GM19099 (cell line): Measurements from ENCODE around the gene GBA2.

Source experiments
- POLR2A ChIP-seq: IDR thresholded peaks from 3 replicates; pipeline ENCODE4 v1.6.1; 2011; ENCODE audit warnings: low read depth; ENCODE audit not compliant: insufficient read length; ENCODE audit errors: extremely low read depth

GBA2 gene

DNA sequence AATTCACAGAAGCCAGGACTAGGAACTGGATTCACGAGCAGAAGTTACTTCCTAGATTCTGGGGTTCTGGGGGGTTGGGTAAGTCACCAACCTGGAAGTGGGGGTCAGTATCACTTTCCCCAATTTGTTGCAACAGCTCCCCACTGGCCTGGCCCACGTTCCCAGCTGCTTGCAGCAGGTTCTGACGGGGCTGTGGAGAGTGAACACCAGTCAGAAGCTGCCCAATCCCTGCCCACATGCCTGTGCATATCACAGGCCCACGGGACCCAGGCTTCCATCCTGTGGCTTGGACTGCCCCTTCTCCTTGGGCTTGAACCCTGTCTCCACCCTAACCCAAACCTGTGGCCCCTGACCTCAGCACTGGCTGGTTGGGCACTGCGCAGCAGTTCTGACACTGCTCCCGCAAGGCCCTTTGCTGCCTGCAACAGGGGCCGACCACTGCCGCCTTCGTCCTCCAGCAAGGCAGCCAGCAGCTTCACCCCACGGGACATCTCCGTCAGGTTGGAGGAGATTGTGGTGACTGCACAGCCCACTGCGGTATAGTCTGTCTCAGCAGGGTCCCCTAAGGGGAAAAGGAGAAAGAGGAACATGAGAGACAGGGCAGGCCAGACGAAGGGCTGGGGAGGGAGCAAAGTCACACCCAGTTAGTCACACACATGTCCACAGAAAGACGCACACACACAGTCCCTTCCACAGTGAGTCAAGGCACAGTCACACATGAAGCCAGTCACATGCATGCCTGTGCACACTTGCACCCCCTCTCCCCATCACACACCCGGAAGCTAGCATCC lies 30.1 kb downstream of the GBA2 start:
- no peak for TF ChIP-seq POLR2A

DNA sequence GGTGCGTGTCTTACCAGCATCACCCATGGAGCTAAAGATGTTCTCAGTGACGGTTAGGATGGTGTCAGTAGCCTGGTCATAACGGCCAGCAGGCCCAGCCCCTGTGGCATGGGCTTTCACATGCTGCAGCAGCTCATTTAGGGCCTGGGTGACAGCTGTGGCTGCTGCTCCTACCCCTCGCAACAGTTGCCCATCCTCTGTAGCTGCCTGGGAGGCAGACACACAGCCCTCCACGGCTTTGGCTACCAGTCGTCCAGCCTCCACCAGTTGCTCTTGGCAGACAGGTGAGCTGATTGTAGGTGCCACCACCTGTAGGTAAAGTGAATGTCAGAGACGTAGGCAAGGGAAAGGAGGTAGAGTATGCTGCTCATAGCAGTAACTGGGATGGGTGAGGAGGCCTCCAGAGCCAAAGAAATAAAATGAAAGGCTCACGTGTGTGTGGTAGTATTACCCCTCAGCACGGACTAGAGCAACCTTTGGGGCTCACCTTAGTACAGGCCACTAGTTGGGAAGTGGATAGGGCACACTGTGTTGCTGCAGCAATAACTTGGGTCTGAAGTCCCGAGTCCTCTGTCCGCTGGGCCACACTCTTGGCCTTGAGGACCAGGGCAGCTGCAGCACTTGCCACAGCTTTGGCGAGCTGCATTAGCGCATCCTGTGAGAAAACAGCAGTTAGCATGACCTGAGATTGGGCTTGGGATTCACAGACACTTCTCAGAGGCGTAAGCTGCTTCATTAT lies 31.7 kb downstream of the GBA2 start:
- TF ChIP-seq POLR2A, result no peak

DNA sequence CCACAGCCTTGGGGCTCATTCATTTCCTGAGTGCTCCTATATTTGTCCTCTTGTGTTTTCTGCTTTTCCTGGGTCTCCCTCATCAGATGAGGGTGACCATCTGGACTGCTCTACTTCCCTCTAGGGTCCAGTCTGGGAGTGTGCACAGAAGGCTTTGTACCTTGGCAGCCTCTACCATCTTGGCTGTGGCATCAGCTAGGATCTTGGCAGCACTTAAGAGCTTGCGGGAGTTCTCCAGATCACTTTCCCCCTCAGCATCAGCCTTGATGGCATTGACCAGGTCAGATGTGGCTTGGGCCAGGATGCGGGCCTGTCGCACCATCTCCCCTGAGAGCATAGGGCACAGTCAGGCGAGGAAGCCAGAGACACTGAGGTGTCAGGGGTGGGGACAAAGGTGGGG lies 32.8 kb downstream of the GBA2 start:
- no peak for TF ChIP-seq POLR2A

DNA sequence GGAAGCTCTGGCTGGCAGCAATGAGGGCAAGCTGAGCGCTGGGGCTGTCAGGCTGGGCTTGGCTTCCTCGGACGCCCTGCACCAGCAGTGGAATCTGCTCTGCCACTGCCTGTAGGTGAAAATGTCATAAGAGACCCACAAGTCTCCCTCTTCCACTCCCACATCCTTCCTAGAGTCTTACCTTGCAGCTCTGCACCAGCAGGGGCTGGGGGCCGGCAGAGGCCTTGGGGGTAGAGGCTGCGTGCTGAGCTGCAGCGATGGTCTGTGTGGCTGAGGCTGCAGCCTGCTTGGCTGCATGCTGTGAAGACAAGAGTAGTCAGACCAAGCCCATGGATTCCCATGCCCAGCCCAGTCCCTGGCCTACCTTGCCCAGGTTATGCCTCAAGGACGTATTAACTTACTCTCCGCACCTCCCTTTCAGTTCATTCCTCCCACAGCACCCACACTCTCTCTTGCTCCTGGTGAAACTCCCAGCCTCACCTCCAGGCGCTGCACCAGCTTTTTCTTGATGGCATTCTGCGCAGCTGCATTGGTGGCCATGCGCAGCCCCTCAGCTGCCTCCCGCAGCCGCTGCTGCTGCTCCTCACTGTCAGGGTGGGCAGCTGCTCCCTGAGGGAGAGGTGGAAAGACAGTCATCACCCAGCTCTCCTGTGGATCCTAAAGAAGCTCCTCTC lies 34.3 kb downstream of the GBA2 start:
- no peak for TF ChIP-seq POLR2A

DNA sequence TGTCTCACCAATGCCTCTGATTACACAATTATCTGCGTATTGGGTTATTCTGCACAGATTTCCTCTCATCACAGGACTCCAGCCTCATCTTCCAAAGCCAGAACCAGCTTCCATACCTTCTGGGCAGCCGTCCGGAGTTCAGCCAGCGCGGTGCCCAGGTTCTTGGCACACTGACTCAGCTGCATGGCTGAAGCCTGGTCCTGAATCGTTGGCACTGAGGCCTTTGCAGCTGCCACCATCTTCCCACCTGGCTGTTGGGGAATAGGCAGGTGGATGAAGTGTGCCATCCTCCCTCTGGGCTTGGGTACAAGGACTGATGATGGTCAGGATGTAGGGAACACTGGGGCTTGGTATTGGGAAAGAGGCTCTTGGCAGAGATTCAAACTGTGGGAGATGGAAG lies 34.9 kb downstream of the GBA2 start:
- TF ChIP-seq POLR2A, result no peak

DNA sequence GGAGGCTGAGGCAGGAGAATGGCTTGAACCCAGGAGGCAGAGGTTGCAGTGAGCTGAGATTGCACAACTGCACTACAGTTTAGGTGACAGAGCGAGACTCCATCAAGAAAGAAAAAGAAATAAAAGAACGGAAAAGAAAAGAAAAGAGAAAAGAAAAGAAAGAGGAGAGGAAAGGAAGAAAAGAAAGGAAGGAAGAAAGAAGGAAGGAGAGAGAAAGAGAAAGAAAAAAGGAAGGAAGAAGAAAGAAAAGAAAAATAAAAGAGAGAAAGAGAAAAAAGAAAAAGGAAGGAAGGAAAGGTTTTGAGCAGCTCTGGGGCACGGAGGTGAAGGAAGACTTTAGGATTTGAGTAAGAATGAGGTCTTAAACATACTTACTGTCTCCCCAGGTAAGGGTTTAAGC lies 35.5 kb downstream of the GBA2 start:
- no peak for TF ChIP-seq POLR2A

DNA sequence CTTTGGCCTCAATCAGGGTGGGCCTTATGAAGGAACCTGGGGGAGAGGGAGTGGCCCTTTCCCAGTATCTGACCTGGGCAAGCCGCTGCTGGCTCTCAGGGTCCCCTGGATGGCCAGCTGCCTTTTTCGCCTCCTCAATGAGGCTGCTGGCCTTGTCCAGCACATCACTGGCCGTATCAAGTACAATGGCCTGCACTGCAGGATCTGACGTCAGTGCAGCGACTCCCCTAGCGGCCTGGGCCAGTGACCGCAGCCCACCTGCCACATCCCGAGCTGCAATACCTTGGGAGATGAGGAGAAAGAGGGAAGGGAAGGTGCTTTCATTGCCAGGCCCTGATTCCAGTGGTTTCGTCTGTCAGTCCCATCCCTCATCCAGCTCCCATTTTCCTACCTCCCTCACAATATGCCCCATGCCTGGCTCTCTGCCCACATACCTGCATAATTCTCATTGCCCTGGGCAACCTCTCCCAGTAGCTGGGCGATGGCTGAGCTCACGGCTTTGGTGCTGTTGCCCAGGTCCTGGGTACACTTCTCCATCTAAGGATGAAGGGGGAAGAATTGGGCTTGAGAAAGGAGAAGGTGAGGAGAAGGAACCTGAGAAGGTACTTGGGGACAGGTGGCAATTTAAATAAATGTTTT lies 36.1 kb downstream of the GBA2 start:
- no peak for TF ChIP-seq POLR2A

DNA sequence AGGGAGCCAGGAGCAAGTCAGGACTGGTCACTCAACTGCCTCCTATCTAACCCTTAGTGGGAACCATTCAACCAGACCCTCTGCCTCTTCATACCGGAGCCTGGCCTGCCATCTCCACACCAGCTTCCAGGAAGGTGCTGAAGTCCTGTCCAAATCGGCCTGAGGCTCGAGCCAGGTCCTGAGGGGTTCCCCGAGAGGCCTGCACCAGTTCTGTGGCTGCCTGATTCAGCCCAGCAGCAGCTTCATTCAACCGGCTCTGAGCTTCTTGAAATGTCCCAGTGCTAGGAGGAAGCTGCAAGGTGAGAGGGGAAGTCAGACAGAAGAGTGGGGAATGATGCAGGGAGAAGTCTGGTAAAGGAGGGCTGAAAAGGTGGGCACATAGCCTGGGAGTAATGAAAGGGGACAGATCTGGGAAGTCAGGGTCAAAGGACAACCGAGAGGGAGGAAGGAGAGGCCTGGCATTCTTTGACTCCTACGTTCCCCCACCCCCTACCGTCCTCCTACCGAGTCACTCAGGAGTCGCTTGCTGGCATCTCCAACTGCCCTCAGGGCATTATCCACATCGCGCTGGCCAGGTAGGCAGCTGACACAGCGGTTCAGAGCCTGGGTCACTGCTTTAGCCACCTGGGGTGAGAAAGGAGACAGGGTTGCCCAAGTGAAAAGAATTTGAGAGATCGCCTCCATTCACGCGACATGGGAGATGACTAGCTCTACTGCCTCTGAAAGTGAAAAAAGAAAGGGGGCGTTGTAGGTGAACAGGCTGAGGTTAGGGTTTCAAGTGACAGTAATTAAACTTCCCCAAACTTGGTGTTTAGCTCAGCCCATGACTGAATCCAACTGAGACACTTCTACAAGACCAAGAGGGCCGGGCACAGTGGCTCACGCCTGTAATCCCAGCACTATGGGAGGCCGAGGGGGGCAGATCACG lies 37.3 kb downstream of the GBA2 start:
- no peak for TF ChIP-seq POLR2A

DNA sequence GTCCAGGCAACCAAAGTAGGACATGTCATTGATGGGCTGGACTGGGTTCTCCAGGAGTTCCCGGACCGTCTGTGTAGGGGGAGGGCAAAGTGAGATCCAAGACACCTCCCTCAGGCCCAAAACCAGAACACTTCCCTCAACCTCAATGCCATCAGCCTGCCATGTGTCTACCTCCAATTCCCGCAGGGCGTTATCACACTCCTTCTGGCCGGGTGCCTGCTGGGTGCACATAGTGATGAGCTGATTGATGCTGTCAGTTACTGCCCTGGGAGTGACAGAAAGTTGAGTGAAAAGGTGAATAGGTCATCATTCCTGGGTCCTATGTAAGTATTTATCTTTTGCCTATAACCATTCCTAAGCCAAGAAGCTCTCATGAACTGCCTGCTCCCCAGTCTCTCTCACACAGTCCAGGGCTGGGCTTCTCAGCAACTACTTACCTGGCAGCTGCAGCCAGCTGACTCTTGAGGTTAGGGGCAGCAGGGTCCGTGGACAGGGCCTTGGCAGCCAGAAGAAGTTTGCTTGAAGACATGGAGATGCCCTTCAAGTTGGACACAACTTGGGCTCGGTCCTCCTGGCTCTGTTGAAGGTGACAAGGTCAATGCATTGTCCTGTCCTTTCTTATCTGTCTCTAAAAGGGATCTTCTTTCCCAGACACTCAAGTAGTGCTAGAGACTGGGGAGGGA lies 38.1 kb downstream of the GBA2 start:
- TF ChIP-seq POLR2A, result no peak

DNA sequence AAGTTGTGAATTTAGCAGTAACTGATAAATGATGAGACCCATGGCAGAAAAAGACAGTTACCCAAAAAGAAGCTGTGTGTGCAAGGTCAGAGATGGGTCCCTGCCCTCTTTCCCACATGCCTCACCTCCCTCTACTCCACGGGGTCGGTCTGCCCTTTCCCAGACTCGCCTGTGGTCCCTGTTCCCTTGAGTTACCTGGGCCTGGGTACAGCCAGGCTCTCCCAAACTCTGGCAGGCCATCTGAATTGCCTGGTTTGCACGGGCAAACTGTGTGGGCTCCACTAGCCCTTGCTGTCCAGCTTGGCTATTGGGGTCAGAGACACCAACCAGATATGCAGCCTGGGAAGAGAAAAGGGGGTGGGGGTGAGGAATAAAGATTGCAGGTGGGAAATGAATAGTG lies 40.9 kb downstream of the GBA2 start:
- TF ChIP-seq POLR2A, result no peak

DNA sequence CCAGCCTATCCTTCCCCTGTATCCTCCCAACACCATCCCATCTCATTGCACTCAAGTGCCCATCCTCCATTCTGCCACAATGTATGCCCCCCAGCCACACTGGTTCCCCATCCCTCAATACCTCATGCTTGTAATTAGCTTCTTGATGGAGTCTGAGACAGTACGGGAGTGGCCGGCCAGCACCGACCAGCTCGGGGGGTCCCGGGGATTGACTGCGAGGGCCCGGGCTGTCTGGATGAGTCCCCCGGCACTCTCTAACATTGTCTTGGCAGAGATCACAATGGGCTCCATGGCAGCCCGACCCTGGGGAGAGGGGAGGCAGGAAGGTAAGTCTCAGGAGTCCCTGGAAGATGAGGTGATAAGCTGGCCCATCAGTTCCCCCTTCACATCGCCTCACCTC lies 42.1 kb downstream of the GBA2 start:
- TF ChIP-seq POLR2A, result no peak

DNA sequence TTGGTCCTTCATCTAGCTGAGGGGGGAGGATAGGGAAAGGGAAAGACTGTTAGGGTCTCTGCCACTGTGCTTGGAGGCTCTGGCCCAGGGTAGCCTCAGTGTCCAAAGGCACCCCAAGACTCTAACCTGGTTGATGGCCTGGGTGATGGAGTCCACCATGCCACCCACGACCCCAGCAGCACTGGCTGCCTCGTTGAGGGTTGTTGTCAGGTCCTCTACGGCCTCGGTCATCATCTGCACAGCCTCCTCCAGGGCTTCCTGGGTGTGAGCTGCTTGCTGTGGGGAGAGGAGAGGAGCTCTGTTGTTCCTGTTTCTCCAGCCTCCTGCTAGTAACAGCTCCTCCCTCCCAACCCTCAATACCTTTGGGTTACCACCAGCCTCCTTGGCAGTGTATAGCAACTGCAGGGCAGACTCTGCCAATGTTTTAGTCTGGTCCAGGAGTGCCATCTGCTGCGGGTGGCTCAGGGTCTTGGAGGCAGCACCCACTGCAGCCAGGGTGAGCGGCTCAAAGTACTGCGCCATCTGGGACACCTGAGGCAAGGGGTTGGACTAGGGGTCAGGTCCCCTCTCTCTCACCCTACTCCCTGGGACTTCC lies 43.1 kb downstream of the GBA2 start:
- no peak for TF ChIP-seq POLR2A

DNA sequence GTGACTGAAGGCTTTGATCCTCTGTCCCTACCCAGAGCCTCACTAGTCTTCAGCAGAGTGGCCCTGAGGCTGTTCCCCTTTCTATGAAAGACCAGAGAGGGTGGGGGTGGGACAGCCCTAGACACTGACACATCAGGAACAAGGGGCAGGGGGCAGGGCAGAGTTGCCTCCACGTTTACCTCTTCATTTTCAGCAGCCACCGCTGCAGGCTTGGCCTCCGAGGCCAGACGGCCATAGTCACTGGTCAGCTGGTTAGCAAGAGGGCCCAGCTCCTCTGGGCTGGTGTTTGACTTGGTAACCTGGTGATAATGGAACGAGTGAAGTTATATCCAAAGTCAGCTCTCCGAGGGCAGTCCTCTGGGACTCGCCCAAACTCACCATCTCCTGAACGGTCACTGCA lies 43.7 kb downstream of the GBA2 start:
- no peak for TF ChIP-seq POLR2A

DNA sequence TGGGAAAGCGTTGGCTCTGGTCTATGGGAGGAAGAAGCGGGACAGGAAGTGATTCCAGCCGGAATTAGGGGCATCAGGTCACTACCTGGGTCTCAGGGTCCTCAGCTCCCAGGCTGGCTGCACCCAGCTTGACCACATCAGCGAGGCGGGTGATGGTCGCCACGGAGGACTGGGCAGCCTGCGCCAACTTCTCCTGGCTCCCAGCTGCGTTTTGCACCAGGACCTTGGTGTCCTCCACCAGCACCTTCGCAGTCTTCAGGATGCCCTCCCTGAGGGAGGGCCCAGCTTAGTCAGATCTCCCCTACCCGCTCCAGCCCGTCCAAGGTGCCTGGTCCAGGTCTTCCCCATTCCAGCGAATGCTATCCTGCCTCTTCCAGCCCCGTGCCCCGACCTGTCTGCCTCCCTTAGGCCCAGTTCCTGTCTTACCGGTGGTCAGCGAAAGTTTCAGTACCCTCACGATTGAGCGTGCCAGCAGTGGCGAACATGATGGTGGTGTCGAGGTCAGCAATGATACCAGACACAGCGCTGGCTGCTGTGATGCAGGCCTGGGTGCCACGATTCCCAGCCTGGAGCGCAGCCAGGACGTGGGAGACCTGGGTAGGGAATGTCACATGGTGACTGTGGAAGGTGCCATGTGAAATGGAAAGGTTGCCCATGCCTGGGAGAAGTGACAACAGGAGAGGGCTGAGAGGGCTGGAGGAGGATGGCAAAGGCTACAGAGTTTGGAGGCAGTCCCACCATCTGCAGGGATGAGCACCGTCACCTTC lies 44.9 kb downstream of the GBA2 start:
- no peak for TF ChIP-seq POLR2A
